Neural cell (in vitro differentiated cells): ENCODE results near the gene RADX. TPM values are rescaled to one million over a fixed set of nuclear protein-coding genes. Genes with fewer than 3 reads are reported as not detected.

Experiments used
- H2AFZ ChIP-seq: fragments of 200-600, 300-800 bp; sonication (generic), shearing (Covaris generic); 2 replicates; pipeline ENCODE4 v1.6.0; 2014; ENCODE audit warnings: low read depth, mild to moderate bottlenecking, antibody characterized with exemption, low read length, moderate library complexity
- H3F3A ChIP-seq: fragments of 200-600 bp; shearing (Covaris generic); 2 replicates; pipeline ENCODE4 v1.6.1; 2016; ENCODE audit warnings: mild to moderate bottlenecking, moderate library complexity, mixed read lengths, antibody characterized with exemption, low read length; ENCODE audit not compliant: insufficient read depth, poor library complexity, severe bottlenecking
- H3K27ac ChIP-seq: fragments of 200-600, 300-800 bp; sonication (generic), shearing (Covaris generic); 2 replicates; pipeline ENCODE4 v1.5.1; 2014; ENCODE audit warnings: mild to moderate bottlenecking, low read length, moderate library complexity
- H3K27me3 ChIP-seq: fragments of 300-800, 200-600 bp; sonication (generic), shearing (Covaris generic); 2 replicates; pipeline ENCODE4 v1.6.0; 2014; ENCODE audit warnings: mild to moderate bottlenecking, low read depth, low read length, moderate library complexity; ENCODE audit not compliant: insufficient read depth
- H3K36me3 ChIP-seq: fragments of 300-800, 200-600 bp; sonication (generic), shearing (Covaris generic); 2 replicates; pipeline ENCODE4 v1.5.1; 2014; ENCODE audit warnings: mild to moderate bottlenecking, antibody characterized with exemption, low read length, moderate library complexity; ENCODE audit not compliant: insufficient read depth
- H3K4me2 ChIP-seq: fragments of 300-800, 200-600 bp; sonication (generic), shearing (Covaris generic); 2 replicates; pipeline ENCODE4 v1.6.0; 2014; ENCODE audit warnings: mild to moderate bottlenecking, low read length
- H3K4me3 ChIP-seq: fragments of 300-800, 200-600 bp; sonication (generic), shearing (Covaris generic); 2 replicates; pipeline ENCODE4 v1.5.1; 2014; ENCODE audit warnings: mild to moderate bottlenecking, low read length, moderate library complexity
- H3K79me2 ChIP-seq: fragments of 200-600 bp; shearing (Covaris generic); replicated peaks from 2 replicates; pipeline ENCODE4 v1.6.0; 2014; ENCODE audit warnings: mild to moderate bottlenecking, low read length, moderate library complexity; ENCODE audit not compliant: insufficient read depth
- H3K9ac ChIP-seq: fragments of 300-800, 200-600 bp; sonication (generic), shearing (Covaris generic); 2 replicates; pipeline ENCODE4 v1.6.1; 2016; ENCODE audit warnings: mild to moderate bottlenecking, low read length, mixed read lengths
- H3K9me2 ChIP-seq: fragments of 200-600 bp; shearing (Covaris generic); 2 replicates; pipeline ENCODE4 v1.6.1; 2016; ENCODE audit warnings: mild to moderate bottlenecking, low read length, mixed read lengths; ENCODE audit not compliant: insufficient read depth
- H3K9me3 ChIP-seq: fragments of 200-600, 300-800 bp; sonication (generic), shearing (Covaris generic); 2 replicates; pipeline ENCODE4 v1.6.1; 2016; ENCODE audit warnings: mild to moderate bottlenecking, mixed run types, low read length, moderate library complexity, mixed read lengths
- H4K20me1 ChIP-seq: fragments of 200-600 bp; shearing (Covaris generic); 2 replicates; pipeline ENCODE4 v1.6.1; 2016; ENCODE audit warnings: mild to moderate bottlenecking, mixed run types; ENCODE audit not compliant: insufficient read depth
- EP300 ChIP-seq: fragments of 450-650 bp; conservative IDR thresholded peaks from 2 replicates; pipeline ENCODE4 v1.6.1; 2014; ENCODE audit warnings: antibody characterized with exemption, mild to moderate bottlenecking, moderate library complexity; ENCODE audit not compliant: poor library complexity, severe bottlenecking
- EZH2 ChIP-seq: fragments of 200-600, 300-800 bp; shearing (Covaris generic), sonication (generic); IDR thresholded peaks from 2 replicates; pipeline ENCODE4 v1.6.1; 2014; ENCODE audit warnings: antibody characterized with exemption, low read length, borderline replicate concordance, mild to moderate bottlenecking; ENCODE audit not compliant: insufficient read depth, poor library complexity, severe bottlenecking
- MXI1 ChIP-seq: fragments of 450-650 bp; conservative IDR thresholded peaks from 2 replicates; pipeline ENCODE4 v1.6.1; 2014; ENCODE audit warnings: antibody characterized with exemption, mild to moderate bottlenecking; ENCODE audit not compliant: poor library complexity, severe bottlenecking
- POLR2AphosphoS5 ChIP-seq: IDR thresholded peaks from 2 replicates; pipeline ENCODE4 v1.6.1; 2012
- RAD21 ChIP-seq: fragments of 450-650 bp; conservative IDR thresholded peaks from 2 replicates; pipeline ENCODE4 v1.6.1; 2014; ENCODE audit warnings: antibody characterized with exemption, mild to moderate bottlenecking, moderate library complexity
- SMC3 ChIP-seq: fragments of 450-650 bp; conservative IDR thresholded peaks from 2 replicates; pipeline ENCODE4 v1.6.1; 2014; ENCODE audit warnings: antibody characterized with exemption, mild to moderate bottlenecking, moderate library complexity; ENCODE audit not compliant: poor library complexity
- TAF1 ChIP-seq: IDR thresholded peaks from 2 replicates; pipeline ENCODE4 v1.6.1; 2012; ENCODE audit warnings: low read depth
- polyA plus RNA-seq: library from polyadenylated mRNA; depleted of rRNA; stranded (reverse); fragments of >200 nt; gene quantifications from 2 replicates; pipeline ENCODE4 v1.2.3, GENCODE V29; 2014
- TF ChIP-seq, protein P1 (sequence below): IDR thresholded peaks from 2 replicates; pipeline ENCODE4 v1.6.1; 2012; ENCODE audit warnings: borderline replicate concordance
- TF ChIP-seq, protein P2 (sequence below): fragments of 450-650 bp; IDR thresholded peaks from 2 replicates; pipeline ENCODE4 v1.5.1; 2014; ENCODE audit warnings: antibody characterized with exemption, mild to moderate bottlenecking, moderate library complexity; ENCODE audit not compliant: poor library complexity, severe bottlenecking

Gene RADX
- polyA plus RNA-seq, 1 donor from 2014 or later: 78.9 TPM

DNA sequence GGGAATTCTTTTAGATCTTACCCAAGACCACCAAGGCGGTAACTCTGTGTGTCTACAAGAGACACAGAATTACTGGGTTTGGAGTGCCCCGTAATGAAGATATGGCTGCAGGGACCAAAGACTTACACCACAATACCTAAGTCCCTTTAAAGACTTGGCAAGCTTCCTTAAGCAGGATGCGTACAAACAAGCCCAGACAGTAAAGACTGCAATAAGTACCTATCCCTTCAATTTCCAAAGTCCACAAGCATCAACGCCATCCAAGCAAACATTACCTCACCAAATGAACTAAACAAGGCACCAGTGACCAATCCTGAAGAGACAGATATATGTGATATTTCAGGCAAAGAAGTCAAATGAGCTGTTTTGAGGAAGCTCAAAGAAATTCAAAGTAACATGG is 72.4 kb downstream of the RADX start:
- no peak overlapping the region for H3K9ac ChIP-seq
- no peak overlapping the region for H3K4me2 ChIP-seq
- no peak overlapping the region for H3K27ac ChIP-seq
- H3K36me3 ChIP-seq: no peaks in the 10 kb centered on the region
- no peaks in the 10 kb centered on the region for H3F3A ChIP-seq
- H3K9me2 ChIP-seq: no peaks in the 10 kb centered on the region
- no peaks in the 10 kb centered on the region for H3K79me2 ChIP-seq
- no peaks in the 10 kb centered on the region for H4K20me1 ChIP-seq
- no peaks in the 10 kb centered on the region for H3K9me3 ChIP-seq
- no peaks in the 10 kb centered on the region for H3K27me3 ChIP-seq
- TF ChIP-seq EZH2 (no peak), TAF1 (no peak), SMC3 (no peak), MXI1 (no peak), EP300 (no peak)
- TF ChIP-seq, protein P1, sequence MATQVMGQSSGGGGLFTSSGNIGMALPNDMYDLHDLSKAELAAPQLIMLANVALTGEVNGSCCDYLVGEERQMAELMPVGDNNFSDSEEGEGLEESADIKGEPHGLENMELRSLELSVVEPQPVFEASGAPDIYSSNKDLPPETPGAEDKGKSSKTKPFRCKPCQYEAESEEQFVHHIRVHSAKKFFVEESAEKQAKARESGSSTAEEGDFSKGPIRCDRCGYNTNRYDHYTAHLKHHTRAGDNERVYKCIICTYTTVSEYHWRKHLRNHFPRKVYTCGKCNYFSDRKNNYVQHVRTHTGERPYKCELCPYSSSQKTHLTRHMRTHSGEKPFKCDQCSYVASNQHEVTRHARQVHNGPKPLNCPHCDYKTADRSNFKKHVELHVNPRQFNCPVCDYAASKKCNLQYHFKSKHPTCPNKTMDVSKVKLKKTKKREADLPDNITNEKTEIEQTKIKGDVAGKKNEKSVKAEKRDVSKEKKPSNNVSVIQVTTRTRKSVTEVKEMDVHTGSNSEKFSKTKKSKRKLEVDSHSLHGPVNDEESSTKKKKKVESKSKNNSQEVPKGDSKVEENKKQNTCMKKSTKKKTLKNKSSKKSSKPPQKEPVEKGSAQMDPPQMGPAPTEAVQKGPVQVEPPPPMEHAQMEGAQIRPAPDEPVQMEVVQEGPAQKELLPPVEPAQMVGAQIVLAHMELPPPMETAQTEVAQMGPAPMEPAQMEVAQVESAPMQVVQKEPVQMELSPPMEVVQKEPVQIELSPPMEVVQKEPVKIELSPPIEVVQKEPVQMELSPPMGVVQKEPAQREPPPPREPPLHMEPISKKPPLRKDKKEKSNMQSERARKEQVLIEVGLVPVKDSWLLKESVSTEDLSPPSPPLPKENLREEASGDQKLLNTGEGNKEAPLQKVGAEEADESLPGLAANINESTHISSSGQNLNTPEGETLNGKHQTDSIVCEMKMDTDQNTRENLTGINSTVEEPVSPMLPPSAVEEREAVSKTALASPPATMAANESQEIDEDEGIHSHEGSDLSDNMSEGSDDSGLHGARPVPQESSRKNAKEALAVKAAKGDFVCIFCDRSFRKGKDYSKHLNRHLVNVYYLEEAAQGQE: no peak
- TF ChIP-seq, protein P2, sequence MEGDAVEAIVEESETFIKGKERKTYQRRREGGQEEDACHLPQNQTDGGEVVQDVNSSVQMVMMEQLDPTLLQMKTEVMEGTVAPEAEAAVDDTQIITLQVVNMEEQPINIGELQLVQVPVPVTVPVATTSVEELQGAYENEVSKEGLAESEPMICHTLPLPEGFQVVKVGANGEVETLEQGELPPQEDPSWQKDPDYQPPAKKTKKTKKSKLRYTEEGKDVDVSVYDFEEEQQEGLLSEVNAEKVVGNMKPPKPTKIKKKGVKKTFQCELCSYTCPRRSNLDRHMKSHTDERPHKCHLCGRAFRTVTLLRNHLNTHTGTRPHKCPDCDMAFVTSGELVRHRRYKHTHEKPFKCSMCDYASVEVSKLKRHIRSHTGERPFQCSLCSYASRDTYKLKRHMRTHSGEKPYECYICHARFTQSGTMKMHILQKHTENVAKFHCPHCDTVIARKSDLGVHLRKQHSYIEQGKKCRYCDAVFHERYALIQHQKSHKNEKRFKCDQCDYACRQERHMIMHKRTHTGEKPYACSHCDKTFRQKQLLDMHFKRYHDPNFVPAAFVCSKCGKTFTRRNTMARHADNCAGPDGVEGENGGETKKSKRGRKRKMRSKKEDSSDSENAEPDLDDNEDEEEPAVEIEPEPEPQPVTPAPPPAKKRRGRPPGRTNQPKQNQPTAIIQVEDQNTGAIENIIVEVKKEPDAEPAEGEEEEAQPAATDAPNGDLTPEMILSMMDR: no peak
- H3K4me3 ChIP-seq: no peak overlapping the region
- no peak overlapping the region for H2AFZ ChIP-seq

DNA sequence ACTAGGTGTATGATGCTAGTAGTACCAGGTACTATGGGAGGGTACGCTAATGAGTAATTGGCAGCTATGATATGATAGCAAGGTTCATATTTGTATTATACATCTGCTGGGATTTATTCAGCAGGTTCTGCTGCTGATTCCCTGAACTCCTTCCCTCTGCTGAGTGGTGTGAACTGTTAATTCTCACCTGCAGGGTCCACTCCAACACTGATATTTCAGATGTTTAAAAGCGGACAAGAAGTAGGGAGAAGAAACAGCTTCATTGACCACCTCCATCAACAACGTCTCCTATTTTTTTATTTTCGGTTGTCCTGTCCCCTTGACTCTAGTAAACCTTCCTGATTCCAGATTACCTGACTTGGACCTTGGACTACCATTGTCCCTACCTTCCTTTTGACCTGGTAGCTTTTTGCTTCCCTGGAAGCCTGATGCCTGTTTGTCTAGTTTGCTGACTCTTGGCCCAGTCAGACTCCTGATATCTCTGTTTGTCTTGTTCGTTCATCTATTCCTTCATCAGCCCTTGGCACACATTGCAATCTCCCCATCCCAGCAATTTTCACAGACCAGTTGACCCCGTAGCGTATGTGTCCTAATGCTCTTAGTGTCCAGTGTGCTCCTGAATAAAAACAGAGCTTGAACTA is 80.8 kb downstream of the RADX start:
- Histone ChIP-seq H3K9me3 (no peaks in the 10 kb centered on the region), H2AFZ (no peak overlapping the region), H4K20me1 (no peaks in the 10 kb centered on the region), H3K79me2 (no peaks in the 10 kb centered on the region), H3K9ac (no peak overlapping the region), H3K4me2 (no peak overlapping the region), H3K4me3 (no peak overlapping the region), H3K36me3 (no peaks in the 10 kb centered on the region), H3K9me2 (no peaks in the 10 kb centered on the region), H3K27me3 (no peaks in the 10 kb centered on the region), H3F3A (no peaks in the 10 kb centered on the region), H3K27ac (no peak overlapping the region)
- TF ChIP-seq, protein P1: no peak
- TF ChIP-seq TAF1 (no peak), EZH2 (no peak), EP300 (no peak), POLR2AphosphoS5 (no peak), MXI1 (no peak), SMC3 (no peak), RAD21 (no peak)
- TF ChIP-seq, protein P2: no peak
